Measurements from ENCODE around the gene LDLR.
A peak's percentile ranks its signal among the peaks of the same experiment; 100 is the strongest.
"Not testable (repeated sequence)": the region's sequence is repeated elsewhere in the genome, so short reads cannot be mapped to it uniquely, and the experiment has no call there.

Gene LDLR

DNA sequence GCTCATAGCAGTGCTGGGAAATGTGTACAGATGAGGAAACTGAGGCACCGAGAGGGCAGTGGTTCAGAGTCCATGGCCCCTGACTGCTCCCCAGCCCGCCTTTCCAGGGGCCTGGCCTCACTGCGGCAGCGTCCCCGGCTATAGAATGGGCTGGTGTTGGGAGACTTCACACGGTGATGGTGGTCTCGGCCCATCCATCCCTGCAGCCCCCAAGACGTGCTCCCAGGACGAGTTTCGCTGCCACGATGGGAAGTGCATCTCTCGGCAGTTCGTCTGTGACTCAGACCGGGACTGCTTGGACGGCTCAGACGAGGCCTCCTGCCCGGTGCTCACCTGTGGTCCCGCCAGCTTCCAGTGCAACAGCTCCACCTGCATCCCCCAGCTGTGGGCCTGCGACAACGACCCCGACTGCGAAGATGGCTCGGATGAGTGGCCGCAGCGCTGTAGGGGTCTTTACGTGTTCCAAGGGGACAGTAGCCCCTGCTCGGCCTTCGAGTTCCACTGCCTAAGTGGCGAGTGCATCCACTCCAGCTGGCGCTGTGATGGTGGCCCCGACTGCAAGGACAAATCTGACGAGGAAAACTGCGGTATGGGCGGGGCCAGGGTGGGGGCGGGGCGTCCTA, 15.9 kb downstream of the LDLR start:
- no peak for DNase-seq (ENCODE audit: low spot score)

DNA sequence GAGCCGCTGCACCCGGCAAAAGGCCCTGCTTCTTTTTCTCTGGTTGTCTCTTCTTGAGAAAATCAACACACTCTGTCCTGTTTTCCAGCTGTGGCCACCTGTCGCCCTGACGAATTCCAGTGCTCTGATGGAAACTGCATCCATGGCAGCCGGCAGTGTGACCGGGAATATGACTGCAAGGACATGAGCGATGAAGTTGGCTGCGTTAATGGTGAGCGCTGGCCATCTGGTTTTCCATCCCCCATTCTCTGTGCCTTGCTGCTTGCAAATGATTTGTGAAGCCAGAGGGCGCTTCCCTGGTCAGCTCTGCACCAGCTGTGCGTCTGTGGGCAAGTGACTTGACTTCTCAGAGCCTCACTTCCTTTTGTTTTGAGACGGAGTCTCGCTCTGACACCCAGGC, 17.2 kb downstream of the LDLR start:
- DNase-seq (ENCODE audit: low spot score), result no peak

DNA sequence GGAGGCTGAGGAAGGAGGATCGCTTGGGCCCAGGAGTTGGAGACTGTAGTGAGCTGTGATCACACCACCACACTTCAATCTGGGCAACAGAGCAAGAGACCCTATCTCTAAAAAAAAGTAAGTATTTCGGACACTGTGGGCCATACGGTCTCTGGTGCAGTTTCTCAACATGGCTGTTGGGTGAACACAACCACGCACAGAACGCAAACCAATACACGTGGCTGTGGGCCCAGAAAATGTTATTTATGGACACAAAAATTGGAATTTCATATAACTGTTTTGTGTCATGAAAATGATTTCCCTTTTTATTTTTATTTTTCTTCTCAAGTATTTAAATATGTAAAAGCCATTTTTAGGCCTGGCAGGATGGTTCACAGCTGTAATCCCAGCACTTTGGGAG, 19.5 kb downstream of the LDLR start:
- DNase-seq (ENCODE audit: low spot score), result no peak

DNA sequence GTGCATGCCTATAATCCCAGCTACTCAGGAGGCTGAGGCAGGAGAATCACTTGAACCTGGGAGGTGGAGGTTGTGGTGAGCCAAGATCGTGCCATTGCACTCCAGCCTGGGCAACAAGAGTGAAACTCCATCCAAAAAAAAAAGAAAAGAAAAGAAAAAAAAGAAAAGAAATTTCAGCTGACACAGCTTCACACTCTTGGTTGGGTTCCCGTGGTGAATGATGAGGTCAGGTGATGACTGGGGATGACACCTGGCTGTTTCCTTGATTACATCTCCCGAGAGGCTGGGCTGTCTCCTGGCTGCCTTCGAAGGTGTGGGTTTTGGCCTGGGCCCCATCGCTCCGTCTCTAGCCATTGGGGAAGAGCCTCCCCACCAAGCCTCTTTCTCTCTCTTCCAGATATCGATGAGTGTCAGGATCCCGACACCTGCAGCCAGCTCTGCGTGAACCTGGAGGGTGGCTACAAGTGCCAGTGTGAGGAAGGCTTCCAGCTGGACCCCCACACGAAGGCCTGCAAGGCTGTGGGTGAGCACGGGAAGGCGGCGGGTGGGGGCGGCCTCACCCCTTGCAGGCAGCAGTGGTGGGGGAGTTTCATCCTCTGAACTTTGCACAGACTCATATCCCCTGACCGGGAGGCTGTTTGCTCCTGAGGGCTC, 22.0 kb downstream of the LDLR start:
- peak; percentile 28 for DNase-seq (ENCODE audit: low spot score)

DNA sequence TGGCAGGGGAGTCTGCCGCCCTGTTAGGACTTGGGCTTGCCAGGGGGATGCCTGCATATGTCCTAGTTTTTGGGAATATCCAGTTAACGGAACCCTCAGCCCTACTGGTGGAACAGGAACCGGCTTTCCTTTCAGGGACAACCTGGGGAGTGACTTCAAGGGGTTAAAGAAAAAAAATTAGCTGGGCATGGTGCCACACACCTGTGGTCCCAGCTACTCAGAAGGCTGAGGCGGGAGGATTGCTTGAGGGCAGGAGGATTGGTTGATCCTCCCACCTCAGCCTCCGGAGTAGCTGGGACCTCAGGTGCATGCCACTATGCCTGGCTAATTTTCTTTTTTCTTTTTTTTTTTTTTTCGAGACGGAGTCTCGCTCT, 22.5 kb downstream of the LDLR start:
- no peak for DNase-seq (ENCODE audit: low spot score)

DNA sequence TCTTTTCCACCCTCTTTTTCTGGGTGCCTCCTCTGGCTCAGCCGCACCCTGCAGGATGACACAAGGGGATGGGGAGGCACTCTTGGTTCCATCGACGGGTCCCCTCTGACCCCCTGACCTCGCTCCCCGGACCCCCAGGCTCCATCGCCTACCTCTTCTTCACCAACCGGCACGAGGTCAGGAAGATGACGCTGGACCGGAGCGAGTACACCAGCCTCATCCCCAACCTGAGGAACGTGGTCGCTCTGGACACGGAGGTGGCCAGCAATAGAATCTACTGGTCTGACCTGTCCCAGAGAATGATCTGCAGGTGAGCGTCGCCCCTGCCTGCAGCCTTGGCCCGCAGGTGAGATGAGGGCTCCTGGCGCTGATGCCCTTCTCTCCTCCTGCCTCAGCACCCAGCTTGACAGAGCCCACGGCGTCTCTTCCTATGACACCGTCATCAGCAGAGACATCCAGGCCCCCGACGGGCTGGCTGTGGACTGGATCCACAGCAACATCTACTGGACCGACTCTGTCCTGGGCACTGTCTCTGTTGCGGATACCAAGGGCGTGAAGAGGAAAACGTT, 24.0 kb downstream of the LDLR start:
- DNase-seq (ENCODE audit: low spot score), result no peak

DNA sequence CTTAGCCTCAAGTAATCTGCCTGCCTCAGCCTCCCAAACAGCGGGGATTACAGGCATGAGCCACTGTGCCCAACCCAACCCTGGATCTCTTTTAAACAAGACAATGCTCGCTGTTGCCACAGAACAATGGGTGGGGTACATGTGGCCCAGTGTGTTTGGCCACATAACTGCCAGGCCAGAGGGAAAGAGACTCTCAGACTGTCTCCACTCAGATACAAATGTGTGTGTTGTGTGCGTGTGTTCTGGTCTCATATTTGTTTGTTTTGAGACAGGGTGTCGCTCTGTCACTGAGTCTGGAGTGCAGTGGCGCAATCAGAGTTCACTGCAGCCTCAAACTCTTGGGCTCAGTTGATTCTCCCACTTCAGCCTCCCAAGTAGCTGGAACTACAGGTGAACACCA, 25.8 kb downstream of the LDLR start:
- DNase-seq (ENCODE audit: low spot score), result no peak

DNA sequence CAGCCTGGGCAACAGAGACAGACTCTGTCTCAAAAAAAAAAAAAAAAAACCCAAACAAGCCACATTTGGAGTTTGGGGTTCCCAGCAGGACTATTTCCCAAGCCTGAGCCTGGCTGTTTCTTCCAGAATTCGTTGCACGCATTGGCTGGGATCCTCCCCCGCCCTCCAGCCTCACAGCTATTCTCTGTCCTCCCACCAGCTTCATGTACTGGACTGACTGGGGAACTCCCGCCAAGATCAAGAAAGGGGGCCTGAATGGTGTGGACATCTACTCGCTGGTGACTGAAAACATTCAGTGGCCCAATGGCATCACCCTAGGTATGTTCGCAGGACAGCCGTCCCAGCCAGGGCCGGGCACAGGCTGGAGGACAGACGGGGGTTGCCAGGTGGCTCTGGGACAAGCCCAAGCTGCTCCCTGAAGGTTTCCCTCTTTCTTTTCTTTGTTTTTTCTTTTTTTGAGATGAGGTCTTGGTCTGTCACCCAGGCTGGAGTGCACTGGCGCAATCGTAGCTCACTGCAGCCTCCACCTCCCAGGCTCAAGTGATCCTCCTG, 26.7 kb downstream of the LDLR start:
- DNase-seq (ENCODE audit: low spot score), result no peak

DNA sequence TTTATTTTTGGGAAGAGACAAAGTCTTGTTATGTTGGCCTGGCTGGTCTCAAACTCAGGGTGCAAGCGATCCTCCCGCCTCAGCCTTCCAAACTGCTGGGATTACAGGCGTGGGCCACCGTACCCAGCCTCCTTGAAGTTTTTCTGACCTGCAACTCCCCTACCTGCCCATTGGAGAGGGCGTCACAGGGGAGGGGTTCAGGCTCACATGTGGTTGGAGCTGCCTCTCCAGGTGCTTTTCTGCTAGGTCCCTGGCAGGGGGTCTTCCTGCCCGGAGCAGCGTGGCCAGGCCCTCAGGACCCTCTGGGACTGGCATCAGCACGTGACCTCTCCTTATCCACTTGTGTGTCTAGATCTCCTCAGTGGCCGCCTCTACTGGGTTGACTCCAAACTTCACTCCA, 27.2 kb downstream of the LDLR start:
- no peak for DNase-seq (ENCODE audit: low spot score)

DNA sequence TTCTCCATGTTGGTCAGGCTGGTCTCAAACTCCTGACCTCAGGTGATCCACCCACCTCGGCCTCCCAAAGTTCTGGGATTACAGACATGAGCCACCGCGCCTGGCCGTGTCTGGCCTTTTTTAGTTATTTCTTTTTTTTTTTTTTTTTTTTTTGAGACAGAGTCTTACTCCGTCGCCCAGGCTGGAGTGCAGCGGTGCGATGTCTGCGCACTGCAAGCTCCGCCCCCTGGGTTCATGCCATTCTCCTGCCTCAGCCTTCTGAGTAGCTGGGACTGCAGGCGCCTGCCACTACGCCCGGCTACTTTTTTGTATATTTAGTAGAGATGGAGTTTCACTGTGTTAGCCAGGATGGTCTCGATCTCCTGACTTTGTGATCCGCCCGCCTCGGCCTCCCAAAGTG, 32.7 kb downstream of the LDLR start:
- DNase-seq (ENCODE audit: low spot score), result not testable (repeated sequence)

DNA sequence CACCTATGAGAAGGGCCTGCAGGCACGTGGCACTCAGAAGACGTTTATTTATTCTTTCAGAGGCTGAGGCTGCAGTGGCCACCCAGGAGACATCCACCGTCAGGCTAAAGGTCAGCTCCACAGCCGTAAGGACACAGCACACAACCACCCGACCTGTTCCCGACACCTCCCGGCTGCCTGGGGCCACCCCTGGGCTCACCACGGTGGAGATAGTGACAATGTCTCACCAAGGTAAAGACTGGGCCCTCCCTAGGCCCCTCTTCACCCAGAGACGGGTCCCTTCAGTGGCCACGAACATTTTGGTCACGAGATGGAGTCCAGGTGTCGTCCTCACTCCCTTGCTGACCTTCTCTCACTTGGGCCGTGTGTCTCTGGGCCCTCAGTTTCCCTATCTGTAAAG, 33.9 kb downstream of the LDLR start:
- no peak for DNase-seq (ENCODE audit: low spot score)

DNA sequence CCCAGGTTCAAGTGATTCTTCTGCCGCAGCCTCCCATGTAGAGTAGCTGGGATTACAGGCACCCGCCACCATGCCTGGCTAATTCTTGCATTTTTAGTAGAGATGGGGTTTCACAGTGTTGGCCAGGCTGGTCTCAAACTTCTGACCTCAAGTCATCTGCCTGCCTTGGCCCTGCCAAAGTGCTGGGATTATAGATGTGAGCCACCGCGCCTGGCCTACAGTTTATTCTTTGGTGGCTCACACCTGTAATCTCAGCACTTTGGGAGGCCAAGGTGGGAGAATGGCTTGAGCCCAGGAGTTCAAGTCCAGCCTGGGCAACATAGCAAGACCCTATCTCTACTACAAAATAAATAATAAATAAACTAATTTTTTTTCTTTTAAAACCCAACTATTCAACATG, 34.9 kb downstream of the LDLR start:
- not testable (repeated sequence) for DNase-seq (ENCODE audit: low spot score)

DNA sequence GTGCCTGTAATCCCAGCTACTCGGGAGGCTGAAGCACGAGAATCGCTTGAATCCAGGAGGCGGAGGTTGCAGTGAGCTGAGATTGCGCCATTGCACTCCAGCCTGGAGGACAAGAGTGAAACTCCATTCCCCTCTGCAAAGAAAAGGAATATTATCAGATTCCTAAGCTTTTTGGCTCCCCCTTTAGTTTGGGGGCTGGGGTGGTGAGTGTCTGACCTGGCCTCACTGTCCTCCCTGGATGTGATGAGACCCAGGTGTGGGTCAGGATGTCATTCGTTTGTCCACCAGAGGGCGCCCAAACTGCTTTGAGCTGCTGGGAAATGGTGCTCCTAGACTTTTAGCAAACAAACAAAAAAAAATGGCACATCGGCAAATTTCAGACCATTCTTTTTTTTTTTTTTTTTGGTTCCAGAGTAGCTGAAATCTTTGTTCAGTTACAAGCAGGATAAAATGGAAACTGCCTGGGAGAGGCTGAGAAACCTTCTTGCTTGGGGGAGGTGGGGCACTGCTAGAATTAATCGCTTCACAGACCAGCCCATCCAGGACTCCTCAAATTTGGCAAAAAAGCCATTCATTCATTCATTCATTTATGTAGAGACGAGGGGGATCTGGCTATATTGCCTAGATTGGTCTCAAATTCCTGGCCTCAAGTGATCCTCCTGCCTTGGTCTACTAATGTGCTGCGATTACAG, 36.9 kb downstream of the LDLR start:
- DNase-seq (ENCODE audit: low spot score), result peak; percentile 79

DNA sequence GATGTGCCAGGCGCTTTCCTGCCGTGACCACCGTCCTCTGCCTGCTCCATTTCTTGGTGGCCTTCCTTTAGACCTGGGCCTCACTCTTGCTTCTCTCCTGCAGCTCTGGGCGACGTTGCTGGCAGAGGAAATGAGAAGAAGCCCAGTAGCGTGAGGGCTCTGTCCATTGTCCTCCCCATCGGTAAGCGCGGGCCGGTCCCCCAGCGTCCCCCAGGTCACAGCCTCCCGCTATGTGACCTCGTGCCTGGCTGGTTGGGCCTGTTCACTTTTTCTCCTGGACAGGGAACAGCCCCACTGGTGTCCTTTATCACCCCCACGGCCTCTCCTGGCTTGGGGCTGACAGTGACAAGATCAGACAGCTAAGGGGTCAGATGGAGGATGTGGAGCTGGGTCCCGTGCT, 38.6 kb downstream of the LDLR start:
- no peak for DNase-seq (ENCODE audit: low spot score)

DNA sequence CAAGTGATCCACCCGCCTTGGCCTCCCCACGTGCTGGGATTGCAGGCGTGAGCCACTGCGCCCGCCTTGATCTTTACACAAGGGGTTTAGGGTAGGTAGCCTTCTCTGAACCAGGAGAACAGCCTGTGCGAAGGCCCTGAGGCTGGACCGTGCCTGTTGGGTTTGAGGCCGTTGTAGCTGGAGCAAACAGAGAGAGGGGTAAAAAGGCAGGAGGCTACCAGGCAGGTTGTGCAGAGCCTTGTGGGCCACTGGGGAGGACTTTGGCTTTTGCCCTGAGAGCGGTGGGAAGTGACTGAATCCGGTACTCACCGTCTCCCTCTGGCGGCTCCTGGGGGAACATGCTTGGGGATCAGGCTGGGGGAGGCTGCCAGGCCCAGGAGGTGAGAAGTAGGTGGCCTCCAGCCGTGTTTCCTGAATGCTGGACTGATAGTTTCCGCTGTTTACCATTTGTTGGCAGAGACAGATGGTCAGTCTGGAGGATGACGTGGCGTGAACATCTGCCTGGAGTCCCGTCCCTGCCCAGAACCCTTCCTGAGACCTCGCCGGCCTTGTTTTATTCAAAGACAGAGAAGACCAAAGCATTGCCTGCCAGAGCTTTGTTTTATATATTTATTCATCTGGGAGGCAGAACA, 41.7 kb downstream of the LDLR start:
- DNase-seq (ENCODE audit: low spot score), result peak; percentile 88

DNA sequence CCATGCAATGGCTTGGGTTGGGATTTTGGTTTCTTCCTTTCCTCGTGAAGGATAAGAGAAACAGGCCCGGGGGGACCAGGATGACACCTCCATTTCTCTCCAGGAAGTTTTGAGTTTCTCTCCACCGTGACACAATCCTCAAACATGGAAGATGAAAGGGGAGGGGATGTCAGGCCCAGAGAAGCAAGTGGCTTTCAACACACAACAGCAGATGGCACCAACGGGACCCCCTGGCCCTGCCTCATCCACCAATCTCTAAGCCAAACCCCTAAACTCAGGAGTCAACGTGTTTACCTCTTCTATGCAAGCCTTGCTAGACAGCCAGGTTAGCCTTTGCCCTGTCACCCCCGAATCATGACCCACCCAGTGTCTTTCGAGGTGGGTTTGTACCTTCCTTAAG, 42.2 kb downstream of the LDLR start:
- no peak for DNase-seq (ENCODE audit: low spot score)

DNA sequence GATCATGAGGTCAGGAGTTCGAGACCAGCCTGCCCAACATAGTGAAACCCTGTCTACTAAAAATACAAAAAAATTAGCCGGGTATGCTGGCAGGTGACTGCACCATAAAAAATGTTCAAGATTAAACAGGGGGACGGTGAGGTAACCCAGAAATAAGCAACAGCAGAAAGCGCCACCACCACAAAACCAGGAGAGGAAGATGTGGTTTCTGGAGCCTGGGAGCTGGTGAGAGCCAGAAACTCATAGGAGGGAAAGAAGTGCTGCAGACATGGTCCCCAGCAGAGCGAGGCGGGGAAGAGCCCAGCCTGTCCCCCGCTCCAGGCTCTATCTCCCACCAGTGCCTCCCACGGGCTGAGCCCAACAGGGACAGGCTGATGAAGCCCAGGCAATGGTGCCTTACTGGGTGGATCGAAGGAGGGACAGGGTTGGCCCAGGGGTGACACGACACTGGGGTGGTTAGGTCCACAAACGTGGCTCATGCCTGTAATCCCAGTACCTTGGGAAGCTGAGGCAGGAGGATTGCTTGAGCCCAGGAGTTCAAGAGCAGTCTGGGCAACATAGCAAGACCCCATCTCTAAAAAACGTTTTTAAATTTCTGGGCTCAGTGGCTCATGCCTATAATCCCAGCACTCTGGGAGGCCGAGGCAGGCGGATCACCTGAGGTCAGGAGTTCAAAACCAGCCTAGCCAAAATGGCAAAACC, 47.3 kb downstream of the LDLR start:
- no peak for DNase-seq (ENCODE audit: low spot score)

DNA sequence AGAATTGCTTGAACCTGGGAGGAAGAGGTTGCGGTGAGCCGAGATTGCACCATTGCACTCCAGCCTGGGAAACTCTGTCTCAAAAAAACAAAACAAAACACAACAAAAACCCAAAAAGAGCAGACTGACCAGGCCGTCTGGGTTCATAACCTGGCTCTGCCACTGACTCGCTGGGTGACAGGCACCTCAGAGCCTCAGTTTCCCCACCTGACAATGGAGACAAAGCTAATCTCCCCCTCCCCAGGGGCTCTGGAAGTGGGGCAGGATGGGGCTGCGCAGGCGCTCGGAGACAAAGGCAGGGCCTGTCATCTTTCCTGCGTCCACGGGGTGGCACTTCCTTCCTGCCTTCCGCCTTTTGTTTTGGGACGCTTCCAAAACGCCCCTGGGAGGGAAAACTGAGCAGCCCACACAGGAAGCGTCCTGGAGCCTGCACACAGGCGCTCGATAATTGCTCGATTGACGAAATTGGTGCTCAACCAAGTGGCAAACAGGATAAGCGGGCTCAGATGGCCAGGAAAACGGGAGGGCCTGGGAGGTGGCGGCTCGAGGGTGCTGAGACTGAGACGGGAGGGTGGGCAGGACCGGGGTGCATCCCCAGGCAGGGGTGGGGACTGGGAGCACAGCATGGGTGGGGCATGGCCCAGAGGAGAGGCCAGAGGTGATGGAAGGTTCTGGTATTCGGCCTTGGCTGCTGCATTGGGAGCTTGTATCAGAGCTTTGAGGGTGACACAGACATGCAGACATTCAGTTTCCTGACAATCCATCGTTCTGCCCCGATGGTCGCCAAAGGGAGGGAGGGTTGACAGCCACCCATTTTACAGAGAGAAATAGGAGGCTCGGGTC, 48.5 kb downstream of the LDLR start:
- DNase-seq (ENCODE audit: low spot score), result peak; percentile 90

DNA sequence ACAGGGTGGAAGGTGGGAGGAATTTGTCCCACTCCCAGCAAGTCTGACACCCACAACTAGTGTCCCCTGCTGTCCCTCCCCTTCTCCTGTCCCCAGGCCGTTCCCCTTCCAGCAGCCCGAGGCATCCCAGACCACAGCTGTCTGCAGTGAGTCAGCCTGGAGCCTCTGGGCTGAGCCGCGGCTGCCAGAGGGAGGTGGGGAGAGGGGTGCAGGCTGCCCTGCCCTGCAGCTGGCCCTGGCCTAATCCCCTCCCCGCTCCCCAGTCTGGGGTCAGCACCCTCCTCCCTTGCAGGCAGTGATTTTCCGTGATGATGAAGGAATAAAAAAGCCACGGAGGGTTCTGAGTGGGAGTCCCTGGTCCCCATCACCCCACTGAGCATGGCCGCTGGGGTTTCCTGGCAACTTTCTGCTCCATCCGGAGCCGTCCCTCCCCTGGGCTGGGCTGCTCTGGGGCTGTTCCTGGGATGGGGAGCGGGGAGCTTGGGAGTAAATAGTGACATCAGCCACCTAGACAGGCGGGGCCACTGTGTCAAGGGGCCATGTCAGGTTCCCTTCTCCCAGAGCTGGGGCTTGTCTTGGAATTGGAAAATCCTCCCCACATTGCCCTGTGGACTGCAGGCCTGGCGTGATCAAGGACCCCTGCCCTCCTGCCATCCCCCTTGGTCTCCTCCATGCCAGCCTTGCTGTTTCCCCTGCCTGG, 49.5 kb downstream of the LDLR start:
- DNase-seq (ENCODE audit: low spot score), result peak; percentile 69

DNA sequence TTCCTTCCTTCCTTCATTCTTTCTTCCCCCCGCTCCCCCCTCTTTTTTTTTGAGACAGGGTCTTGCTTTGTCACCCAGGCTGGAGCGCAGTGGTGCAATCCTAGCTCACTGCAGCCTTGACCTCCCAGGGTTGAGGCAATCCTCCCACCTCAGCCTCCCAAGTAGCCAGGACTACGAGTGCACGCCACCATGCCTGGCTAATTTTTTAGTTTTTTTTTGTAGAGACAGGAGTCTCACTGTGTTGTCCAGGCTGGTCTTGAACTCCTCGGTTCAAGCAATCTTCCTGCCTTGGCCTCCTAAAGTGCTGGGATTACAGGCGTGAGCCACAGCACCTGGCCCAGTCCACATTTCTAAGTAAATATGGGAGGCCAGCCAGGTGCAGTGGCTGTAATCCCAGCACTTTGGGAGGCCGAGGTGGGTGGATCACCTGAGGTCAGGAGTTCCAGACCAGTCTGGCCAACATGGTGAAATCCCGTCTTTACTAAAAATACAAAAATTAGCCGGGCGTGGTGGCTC, 50.8 kb downstream of the LDLR start:
- not testable (repeated sequence) for DNase-seq (ENCODE audit: low spot score)
